ENCODE measurements around the gene WNT11.
"Not testable (repeated sequence)": the region's sequence is repeated elsewhere in the genome, so short reads cannot be mapped to it uniquely, and the experiment has no call there.

WNT11 gene

GRCh38 chr11:76201672-76202412, 4.5 kb downstream of the WNT11 start:
- DNase-seq (ENCODE audit: low spot score) = no peak

GRCh38 chr11:76201056-76201455, 5.2 kb downstream of the WNT11 start:
- DNase-seq (ENCODE audit: low spot score) = no peak

- DNase-seq (ENCODE audit: low spot score) = no peak
Observed at GRCh38 chr11:76200006-76200940, 6.0 kb downstream of the WNT11 start.

- not testable (repeated sequence) for DNase-seq (ENCODE audit: low spot score)
Observed at GRCh38 chr11:76198691-76199090, 7.6 kb downstream of the WNT11 start.

- DNase-seq (ENCODE audit: low spot score) = no peak
Observed at GRCh38 chr11:76197941-76198640, 8.2 kb downstream of the WNT11 start.

GRCh38 chr11:76197332-76197731, 9.0 kb downstream of the WNT11 start:
- no peak for DNase-seq (ENCODE audit: low spot score)

GRCh38 chr11:76196849-76197248, 9.5 kb downstream of the WNT11 start:
- DNase-seq (ENCODE audit: low spot score) = no peak

- DNase-seq (ENCODE audit: low spot score) = no peak
Observed at GRCh38 chr11:76194872-76195668, 11.2 kb downstream of the WNT11 start.

GRCh38 chr11:76193219-76193618, 13.1 kb downstream of the WNT11 start:
- DNase-seq (ENCODE audit: low spot score) = no peak

- DNase-seq (ENCODE audit: low spot score) = peak; percentile 58
Observed at GRCh38 chr11:76190376-76190775, 15.9 kb downstream of the WNT11 start.

- no peak for DNase-seq (ENCODE audit: low spot score)
Observed at GRCh38 chr11:76189682-76190081, 16.6 kb downstream of the WNT11 start.

- DNase-seq (ENCODE audit: low spot score) = no peak
Observed at GRCh38 chr11:76188873-76189272, 17.4 kb downstream of the WNT11 start.

- no peak for DNase-seq (ENCODE audit: low spot score)
Observed at GRCh38 chr11:76186776-76187279, 19.5 kb downstream of the WNT11 start.

- peak; percentile 50 for DNase-seq (ENCODE audit: low spot score)
Observed at GRCh38 chr11:76185931-76186401, 20.3 kb downstream of the WNT11 start.

GRCh38 chr11:76185511-76185910, 20.8 kb downstream of the WNT11 start:
- DNase-seq (ENCODE audit: low spot score) = no peak

GRCh38 chr11:76184551-76184993, 21.7 kb downstream of the WNT11 start:
- no peak for DNase-seq (ENCODE audit: low spot score)

- DNase-seq (ENCODE audit: low spot score) = no peak
Observed at GRCh38 chr11:76181371-76181770, 24.9 kb downstream of the WNT11 start.

GRCh38 chr11:76179147-76179546, 27.2 kb downstream of the WNT11 start:
- DNase-seq (ENCODE audit: low spot score) = no peak

- no peak for DNase-seq (ENCODE audit: low spot score)
Observed at GRCh38 chr11:76177250-76177686, 29.0 kb downstream of the WNT11 start.

GRCh38 chr11:76176463-76176862, 29.8 kb downstream of the WNT11 start:
- no peak for DNase-seq (ENCODE audit: low spot score)

GRCh38 chr11:76175783-76176182, 30.5 kb downstream of the WNT11 start:
- no peak for DNase-seq (ENCODE audit: low spot score)

All from GM03348 (cell line).